Head of caudate nucleus (tissue), 42 donors: ENCODE data around the gene PSEN1.

Source experiments
- DNase-seq, 42 donors: peaks; one replicate each; pipeline versions ENCODE4 v3.0.0 to v3.0.0-alpha.2; 2020 to 2021; ENCODE audit warnings: mixed read lengths in 7 of 42
- intact Hi-C: fragments of 100-400 bp; cut with DNase I; formaldehyde crosslinking; loops from one replicate; pipeline ENCODE4 v1.15.0; 2022

Gene PSEN1

GRCh38 chr14:73235531-73236155, 99.3 kb downstream of the PSEN1 start:
- peak in 6 of 42 donors; percentile 4 to 35 (median 21) for DNase-seq
- intact Hi-C loops, result no loop called here

- peak in 5 of 42 donors; percentile 12 to 40 (median 25) for DNase-seq
- intact Hi-C loops, result no loop called here
These were observed 99.8 kb downstream of the PSEN1 start for GRCh38 chr14:73236157-73236556.

GRCh38 chr14:73236752-73237218, 100.5 kb downstream of the PSEN1 start:
- DNase-seq, result no peak

GRCh38 chr14:73237219-73237785, 101.0 kb downstream of the PSEN1 start, which contains the start of gene PAPLN:
Gene PAPLN (plus strand): TSS chr14:73237506. CDS start chr14:73239779, 2,273 bp downstream.
- peak in 9 of 42 donors; percentile 11 to 48 (median 37) for DNase-seq
- intact Hi-C loops, result no loop called here

More at GRCh38 chr14:73236752-73237218, 100.5 kb downstream of the PSEN1 start:
- intact Hi-C loops, result no loop called here

- intact Hi-C loops, result no loop called here
- peak in 3 of 42 donors; percentile 16 to 43 (median 23) for DNase-seq
These were observed 101.6 kb downstream of the PSEN1 start for GRCh38 chr14:73237786-73238423.

GRCh38 chr14:73238424-73238852, 102.1 kb downstream of the PSEN1 start:
- intact Hi-C loops, result no loop called here
- DNase-seq, result peak in 4 of 42 donors; percentile 10 to 31 (median 22)

- peak in 2 of 42 donors; percentile 14 to 28 for DNase-seq
- intact Hi-C loops, result no loop called here
These were observed 102.6 kb downstream of the PSEN1 start for GRCh38 chr14:73238941-73239340.

- intact Hi-C loops, result no loop called here
- peak in 32 of 42 donors; percentile 15 to 80 (median 50) for DNase-seq
These were observed 103.3 kb downstream of the PSEN1 start for GRCh38 chr14:73239393-73240241.

- intact Hi-C loops, result no loop called here
These were observed 104.6 kb downstream of the PSEN1 start for GRCh38 chr14:73240816-73241480.

GRCh38 chr14:73241481-73242165, 105.3 kb downstream of the PSEN1 start:
- intact Hi-C loops, result no loop called here
- no peak for DNase-seq

More at GRCh38 chr14:73240816-73241480, 104.6 kb downstream of the PSEN1 start:
- peak in 15 of 42 donors; percentile 8 to 58 (median 35) for DNase-seq

- intact Hi-C loops, result no loop called here
- DNase-seq, result peak in 19 of 42 donors; percentile 8 to 69 (median 43)
These were observed 106.1 kb downstream of the PSEN1 start for GRCh38 chr14:73242357-73242901.

GRCh38 chr14:73243341-73243740, 107.0 kb downstream of the PSEN1 start:
- intact Hi-C loops, result no loop called here
- no peak for DNase-seq

- intact Hi-C loops, result no loop called here
- no peak for DNase-seq
These were observed 107.4 kb downstream of the PSEN1 start for GRCh38 chr14:73243748-73244147.

- intact Hi-C loops, result no loop called here
- DNase-seq, result no peak
These were observed 108.4 kb downstream of the PSEN1 start for GRCh38 chr14:73244541-73245290.

- peak in 3 of 42 donors; percentile 8 to 50 (median 11) for DNase-seq
- intact Hi-C loops, result no loop called here
These were observed 109.4 kb downstream of the PSEN1 start for GRCh38 chr14:73245480-73246325.
